ENCODE results near the gene MYH3. TPM values are rescaled to one million over a fixed set of nuclear protein-coding genes. Genes with fewer than 3 reads are reported as not detected.

The MYH3 gene
- polyA plus RNA-seq, 1 donor from 2014 or later, result 0.74 TPM

GRCh38 chr17:10651927-10652326 is 5.2 kb downstream of the MYH3 start:
- Histone ChIP-seq H2AFZ (ENCODE audit: low read depth, low read length) (no peak overlapping the region), H3K36me3 (ENCODE audit: insufficient read depth, low read length) (no peaks in the 10 kb centered on the region), H4K20me1 (ENCODE audit: insufficient read depth) (no peaks in the 10 kb centered on the region), H3K4me2 (ENCODE audit: low read length) (no peak overlapping the region), H3K27me3 (ENCODE audit: insufficient read depth, low read depth, low read length) (no peaks in the 10 kb centered on the region), H3F3A (ENCODE audit: insufficient read depth, low read length, poor library complexity, severe bottlenecking) (no peaks in the 10 kb centered on the region), H3K27ac (ENCODE audit: low read length) (no peak overlapping the region), H3K9me3 (ENCODE audit: low read length) (no peaks in the 10 kb centered on the region), H3K79me2 (replicated peaks; ENCODE audit: insufficient read depth, low read length) (no peaks in the 10 kb centered on the region), H3K9me2 (ENCODE audit: insufficient read depth, low read length) (no peaks in the 10 kb centered on the region), H3K9ac (ENCODE audit: low read length) (no peak overlapping the region), H3K4me3 (ENCODE audit: low read length) (no peak overlapping the region)
- TF ChIP-seq REST (IDR thresholded peaks at IDR 0.05; ENCODE audit: borderline replicate concordance) (no peak), CTCF (IDR thresholded peaks at IDR 0.05; ENCODE audit: poor library complexity, severe bottlenecking) (no peak), RAD21 (conservative IDR thresholded peaks at IDR 0.05) (no peak), EP300 (conservative IDR thresholded peaks at IDR 0.05; ENCODE audit: poor library complexity, severe bottlenecking) (no peak), MXI1 (conservative IDR thresholded peaks at IDR 0.05; ENCODE audit: poor library complexity, severe bottlenecking) (no peak), POLR2AphosphoS5 (IDR thresholded peaks at IDR 0.05) (no peak), EZH2 (IDR thresholded peaks at IDR 0.05; ENCODE audit: borderline replicate concordance, insufficient read depth, low read length, poor library complexity, severe bottlenecking) (no peak), TAF1 (IDR thresholded peaks at IDR 0.05; ENCODE audit: low read depth) (no peak), SMC3 (conservative IDR thresholded peaks at IDR 0.05; ENCODE audit: poor library complexity) (no peak)

GRCh38 chr17:10649602-10650001 is 7.5 kb downstream of the MYH3 start:
- no peaks in the 10 kb centered on the region for H3F3A ChIP-seq (ENCODE audit: insufficient read depth, low read length, poor library complexity, severe bottlenecking)
- no peak overlapping the region for H2AFZ ChIP-seq (ENCODE audit: low read depth, low read length)

More at GRCh38 chr17:10649602-10650001, 7.5 kb downstream of the MYH3 start:
- no peaks in the 10 kb centered on the region for H3K36me3 ChIP-seq (ENCODE audit: insufficient read depth, low read length)
- H3K9ac ChIP-seq (ENCODE audit: low read length), result no peak overlapping the region
- H3K79me2 ChIP-seq (replicated peaks; ENCODE audit: insufficient read depth, low read length), result no peaks in the 10 kb centered on the region
- no peaks in the 10 kb centered on the region for H4K20me1 ChIP-seq (ENCODE audit: insufficient read depth)
- no peaks in the 10 kb centered on the region for H3K9me3 ChIP-seq (ENCODE audit: low read length)
- no peaks in the 10 kb centered on the region for H3K27me3 ChIP-seq (ENCODE audit: insufficient read depth, low read depth, low read length)
- H3K9me2 ChIP-seq (ENCODE audit: insufficient read depth, low read length), result no peaks in the 10 kb centered on the region
- no peak overlapping the region for H3K4me3 ChIP-seq (ENCODE audit: low read length)
- TF ChIP-seq REST (IDR thresholded peaks at IDR 0.05; ENCODE audit: borderline replicate concordance) (no peak), SMC3 (conservative IDR thresholded peaks at IDR 0.05; ENCODE audit: poor library complexity) (no peak), TAF1 (IDR thresholded peaks at IDR 0.05; ENCODE audit: low read depth) (no peak), RAD21 (conservative IDR thresholded peaks at IDR 0.05) (no peak), CTCF (IDR thresholded peaks at IDR 0.05; ENCODE audit: poor library complexity, severe bottlenecking) (no peak), MXI1 (conservative IDR thresholded peaks at IDR 0.05; ENCODE audit: poor library complexity, severe bottlenecking) (no peak), EP300 (conservative IDR thresholded peaks at IDR 0.05; ENCODE audit: poor library complexity, severe bottlenecking) (no peak)
- no peak overlapping the region for H3K4me2 ChIP-seq (ENCODE audit: low read length)
- H3K27ac ChIP-seq (ENCODE audit: low read length), result no peak overlapping the region

Measured in neural cell (in vitro differentiated cells).